Right lobe of liver (tissue), 6 donors: ENCODE data around the gene GIN1. TPM values are rescaled to one million over a fixed set of nuclear protein-coding genes. Genes with fewer than 3 reads are reported as not detected.
"Not testable (repeated sequence)": the region's sequence is repeated elsewhere in the genome, so short reads cannot be mapped to it uniquely, and the experiment has no call there.

Source experiments
- ATAC-seq, 4 donors: fragments of 200-7000 bp; cut with Tn5 transposase; one replicate each; pipeline ENCODE4 v1.9.1; 2020; ENCODE audit warnings: mild to moderate bottlenecking in 4 of 4, moderate library complexity in 4 of 4
- DNase-seq, 3 donors: peaks; one replicate each; pipeline ENCODE4 v3.0.0-alpha.2; 2020
- H3K27ac ChIP-seq, 3 donors: fragments of 200-600 bp; one replicate each; pipeline ENCODE4 v1.8.0; 2022
- H3K27me3 ChIP-seq, 2 donors: fragments of 200-600 bp; one replicate each; pipeline ENCODE4 v1.8.0; 2022
- H3K36me3 ChIP-seq, 4 donors: fragments of 200-600 bp; sonication (generic) in 1 of 4; one replicate each; pipeline versions ENCODE4 v1.5.1 to v1.8.0; 2017 to 2022; ENCODE audit warnings: control low read depth in 1 of 4
- H3K4me1 ChIP-seq, 4 donors: fragments of 200-600 bp; sonication (generic) in 1 of 4; one replicate each; pipeline versions ENCODE4 v1.5.1 to v1.8.0; 2017 to 2022; ENCODE audit warnings: control low read depth in 1 of 4
- H3K4me3 ChIP-seq, 3 donors: fragments of 200-600 bp; one replicate each; pipeline ENCODE4 v1.8.0; 2022
- H3K9me3 ChIP-seq, 4 donors: fragments of 200-600 bp; sonication (generic) in 1 of 4; one replicate each; pipeline versions ENCODE4 v1.5.1 to v1.8.0; 2017 to 2022; ENCODE audit warnings: control low read depth in 1 of 4
- POLR2A ChIP-seq: fragments of 450-650 bp; IDR thresholded peaks from one replicate; pipeline ENCODE4 v1.6.1; 2017; ENCODE audit warnings: antibody characterized with exemption, mild to moderate bottlenecking
- WGBS: methylation state at CpG from one replicate; pipeline ENCODE4 v1.1.6; 2018; ENCODE audit warnings: low coverage, low lambda C conversion rate; ENCODE audit not compliant: insufficient coverage; ENCODE audit errors: missing lambda C conversion rate; 5-methylcytosine and 5-hydroxymethylcytosine counted together
- intact Hi-C, 2 donors: fragments of 100-400 bp; cut with DNase I; formaldehyde crosslinking; loops; one replicate each; pipeline versions ENCODE4 v1.11.2 to v1.14.1; 2022
- total RNA-seq, 6 experiments: library from RNA; depleted of rRNA in 2 of 6; stranded (reverse); fragments of >200 nt in 2 of 6; fragmentation: NEBNext Ultra II Directional in 3 of 6; extraction: Animal tissue kit (Norgen Biotek cat#: 25700) in 3 of 6; gene quantifications; one replicate each; pipeline versions ENCODE4 v1.1.0 to v1.2.4, GENCODE V29; 2016 to 2023
- TF ChIP-seq, protein P1 (sequence below), 4 donors: fragments of 200-600 bp in 3 of 4; fragments of 450-650 bp in 1 of 4; IDR thresholded peaks; one replicate each; pipeline versions ENCODE4 v1.5.1 to v1.8.0; 2016 to 2022; ENCODE audit warnings: antibody characterized with exemption in 4 of 4, mild to moderate bottlenecking in 2 of 4
- donor health status: DM: no; HTN: yes; CAD: no.
- donor health status: DM: no; HTN: no; CAD: no.
- donor health status: DM: no; HTN: no; CAD: no.
- donor health status: DM: no; HTN: yes; CAD: no.
- donor health status: DM: no; HTN: yes; CAD: no.

The GIN1 gene
- total RNA-seq, 6 experiments from 2014 or later, result 3.7 to 5.7 (median 4.6) TPM

DNA sequence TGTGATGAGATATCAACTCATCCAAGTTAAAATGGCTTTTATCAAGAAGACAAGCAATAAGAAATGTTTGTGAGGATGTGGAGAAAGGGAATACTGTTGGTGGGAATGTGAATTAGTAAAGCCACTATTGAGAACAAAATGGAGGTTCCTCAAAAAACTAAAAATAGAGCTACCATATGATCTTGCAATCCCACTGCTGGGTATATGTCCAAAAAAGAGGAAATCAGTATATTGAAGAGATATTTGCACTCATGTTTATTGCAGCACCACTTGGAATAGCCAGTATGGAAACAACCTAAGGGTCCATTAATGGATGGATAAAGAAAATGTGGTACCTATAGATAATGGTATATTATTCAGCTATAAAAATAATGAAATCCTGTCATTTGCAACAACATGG lies 25.3 kb upstream of the GIN1 start:
- Histone ChIP-seq H3K9me3 (no peaks in the 10 kb centered on the region), H3K4me3 (no peak overlapping the region), H3K36me3 (no peaks in the 10 kb centered on the region), H3K27ac (no peak overlapping the region), H3K4me1 (no peaks in the 10 kb centered on the region), H3K27me3 (no peaks in the 10 kb centered on the region)
- DNase-seq, result no peak
- TF ChIP-seq, protein P1, sequence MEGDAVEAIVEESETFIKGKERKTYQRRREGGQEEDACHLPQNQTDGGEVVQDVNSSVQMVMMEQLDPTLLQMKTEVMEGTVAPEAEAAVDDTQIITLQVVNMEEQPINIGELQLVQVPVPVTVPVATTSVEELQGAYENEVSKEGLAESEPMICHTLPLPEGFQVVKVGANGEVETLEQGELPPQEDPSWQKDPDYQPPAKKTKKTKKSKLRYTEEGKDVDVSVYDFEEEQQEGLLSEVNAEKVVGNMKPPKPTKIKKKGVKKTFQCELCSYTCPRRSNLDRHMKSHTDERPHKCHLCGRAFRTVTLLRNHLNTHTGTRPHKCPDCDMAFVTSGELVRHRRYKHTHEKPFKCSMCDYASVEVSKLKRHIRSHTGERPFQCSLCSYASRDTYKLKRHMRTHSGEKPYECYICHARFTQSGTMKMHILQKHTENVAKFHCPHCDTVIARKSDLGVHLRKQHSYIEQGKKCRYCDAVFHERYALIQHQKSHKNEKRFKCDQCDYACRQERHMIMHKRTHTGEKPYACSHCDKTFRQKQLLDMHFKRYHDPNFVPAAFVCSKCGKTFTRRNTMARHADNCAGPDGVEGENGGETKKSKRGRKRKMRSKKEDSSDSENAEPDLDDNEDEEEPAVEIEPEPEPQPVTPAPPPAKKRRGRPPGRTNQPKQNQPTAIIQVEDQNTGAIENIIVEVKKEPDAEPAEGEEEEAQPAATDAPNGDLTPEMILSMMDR (IDR thresholded peaks at IDR 0.05), result no peak
- TF ChIP-seq POLR2A, result no peak
- no peak for ATAC-seq
- intact Hi-C loops, result no loop called here

DNA sequence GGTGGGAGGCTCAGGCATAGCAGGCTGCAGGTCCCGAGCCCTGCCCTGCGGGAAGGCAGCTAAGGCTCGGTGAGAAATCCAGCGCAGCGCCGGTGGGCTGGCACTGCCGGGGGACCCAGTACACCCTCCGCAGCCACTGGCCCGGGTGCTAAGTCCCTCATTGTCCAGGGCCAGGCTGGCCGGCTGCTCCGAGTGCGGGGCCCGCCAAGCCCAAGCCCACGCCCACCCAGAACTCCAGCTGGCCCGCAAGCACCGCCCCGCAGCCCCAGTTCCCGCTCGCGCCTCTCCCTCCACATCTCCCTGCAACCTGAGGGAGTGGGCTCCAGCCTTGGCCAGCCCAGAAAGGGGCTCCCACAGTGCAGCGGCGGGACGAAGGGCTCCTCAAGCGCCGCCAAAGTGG lies 22.2 kb upstream of the GIN1 start:
- 97% methylated on average over 5 of the region's 25 CpGs for WGBS
- ATAC-seq, H3K27ac ChIP-seq, H3K9me3 ChIP-seq, H3K27me3 ChIP-seq, H3K4me3 ChIP-seq, intact Hi-C loops, H3K36me3 ChIP-seq, H3K4me1 ChIP-seq: not testable (repeated sequence)
- peak in 1 of 3 donors; percentile 14 for DNase-seq

DNA sequence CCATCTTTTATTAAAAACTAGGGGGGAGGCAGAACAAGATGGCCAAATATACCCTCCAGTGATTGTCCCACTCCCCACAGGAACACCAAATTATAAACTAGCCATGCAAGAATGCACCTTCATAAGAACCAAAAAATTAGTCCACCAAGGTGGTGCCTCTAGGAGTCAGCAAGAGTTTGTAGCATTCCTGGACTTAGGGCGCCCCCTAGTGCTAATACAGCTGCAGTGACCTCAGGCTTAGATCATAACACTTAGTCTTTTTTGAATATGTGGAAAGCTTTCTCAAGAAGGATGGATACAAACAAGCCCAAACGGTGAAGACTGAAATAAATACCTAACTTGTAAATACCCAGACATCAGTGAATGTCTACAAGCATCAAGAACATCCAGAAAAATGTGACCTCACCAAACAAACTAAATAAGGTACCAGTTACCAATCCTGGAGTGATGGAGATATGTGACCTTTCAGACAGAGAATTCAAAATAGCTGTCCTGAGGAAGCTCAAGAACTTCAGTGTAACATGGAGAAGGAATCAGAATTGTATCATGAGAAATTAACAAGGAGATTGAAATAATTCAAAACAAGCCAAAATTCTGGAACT lies 19.4 kb upstream of the GIN1 start:
- intact Hi-C loops, result no loop called here
- Histone ChIP-seq H3K27me3 (no peaks in the 10 kb centered on the region), H3K4me3 (no peak overlapping the region), H3K4me1 (no peaks in the 10 kb centered on the region), H3K9me3 (no peaks in the 10 kb centered on the region), H3K36me3 (peaks cover 0 to 9% (median 0%) of the 10 kb centered on the region in 4 donors), H3K27ac (no peak overlapping the region)
- 0% methylated on average over 2 of the region's 2 CpGs for WGBS
- peak; percentile 96 to 99 (median 98) for ATAC-seq
- peak; percentile 61 to 82 (median 63) for DNase-seq
- TF ChIP-seq POLR2A, result no peak
- TF ChIP-seq, protein P1 (IDR thresholded peaks at IDR 0.05), result peak; percentile 90 to 97 (median 93)

DNA sequence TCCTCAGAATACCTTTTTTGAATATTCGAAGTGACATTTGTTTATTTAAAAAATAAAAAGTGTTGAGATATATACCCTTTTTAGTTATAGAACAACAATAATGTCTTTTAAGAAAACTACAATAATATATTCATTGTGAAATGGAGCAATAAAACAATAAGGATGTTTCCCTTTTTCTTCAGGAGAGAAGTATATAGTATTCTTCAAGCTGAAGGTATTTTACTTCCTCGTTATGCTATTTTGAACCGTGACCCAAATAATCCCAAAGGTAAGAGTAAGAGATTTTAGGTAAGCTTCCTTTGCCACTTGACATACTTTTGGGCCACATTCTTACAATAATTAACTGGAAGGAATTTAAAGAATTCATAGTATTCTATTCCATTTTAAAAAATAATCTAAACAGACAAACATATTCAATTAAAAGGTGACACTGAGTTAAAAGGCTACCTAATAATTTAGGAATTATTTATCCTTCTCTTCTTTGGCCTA lies 18.3 kb upstream of the GIN1 start:
- ATAC-seq, result no peak

DNA sequence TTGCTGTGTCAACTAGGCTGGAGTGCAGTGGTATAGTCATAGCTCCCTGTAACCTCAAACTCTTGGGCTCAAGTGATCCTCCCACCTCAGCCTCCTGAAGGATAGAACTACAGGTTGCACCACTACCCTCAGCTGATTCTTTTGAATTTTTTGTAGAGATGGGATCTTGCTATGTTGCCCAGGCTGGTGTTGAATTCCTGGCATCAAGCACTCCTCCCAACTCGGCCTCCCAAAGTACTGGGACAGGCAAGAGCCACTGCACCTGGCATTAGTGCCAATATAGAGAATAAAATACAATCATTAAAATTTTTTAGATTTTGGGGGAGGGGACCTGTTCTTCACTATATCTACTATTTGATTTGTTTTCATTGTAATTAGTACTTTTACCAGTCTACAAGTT lies 15.5 kb upstream of the GIN1 start:
- DNase-seq (no peak), ATAC-seq (no peak)
- 100% methylated on average over 1 of the region's 1 CpG for WGBS
- H3K27ac ChIP-seq, result no peak overlapping the region
- peaks cover 0 to 9% (median 0%) of the 10 kb centered on the region in 4 donors for H3K36me3 ChIP-seq
- peaks cover 0 to 12% (median 0%) of the 10 kb centered on the region in 4 donors for H3K4me1 ChIP-seq
- intact Hi-C loops, result no loop called here
- no peak overlapping the region for H3K4me3 ChIP-seq
- TF ChIP-seq POLR2A, result no peak
- TF ChIP-seq, protein P1 (IDR thresholded peaks at IDR 0.05), result no peak
- no peaks in the 10 kb centered on the region for H3K9me3 ChIP-seq
- no peaks in the 10 kb centered on the region for H3K27me3 ChIP-seq

More for the DNA sequence above, 18.3 kb upstream of the GIN1 start:
- intact Hi-C loops, result no loop called here
- Histone ChIP-seq H3K36me3 (peaks cover 0 to 9% (median 0%) of the 10 kb centered on the region in 4 donors), H3K27me3 (no peaks in the 10 kb centered on the region), H3K27ac (no peak overlapping the region), H3K4me3 (no peak overlapping the region), H3K9me3 (no peaks in the 10 kb centered on the region), H3K4me1 (peaks cover 0 to 5% (median 0%) of the 10 kb centered on the region in 4 donors)
- DNase-seq, result no peak
- 69% methylated on average over 3 of the region's 3 CpGs for WGBS
- TF ChIP-seq, protein P1 (IDR thresholded peaks at IDR 0.05), result no peak
